NCI-H1417 treated with DMSO at 0.1 percent for 48 hours (cell line): Measurements from ENCODE around the gene CCDC33.

Source experiments
- DNase-seq: peaks from one replicate; lab custom pipeline; 2025; lab: John Stamatoyannopoulos, UW

Gene CCDC33

GRCh38 chr15:74208901-74209559 is 27.1 kb upstream of the CCDC33 start:
- peak; percentile 57 for DNase-seq

GRCh38 chr15:74209560-74209958 is 26.6 kb upstream of the CCDC33 start:
- no peak for DNase-seq

GRCh38 chr15:74209997-74210671 is 26.0 kb upstream of the CCDC33 start:
- DNase-seq, result no peak

DNA sequence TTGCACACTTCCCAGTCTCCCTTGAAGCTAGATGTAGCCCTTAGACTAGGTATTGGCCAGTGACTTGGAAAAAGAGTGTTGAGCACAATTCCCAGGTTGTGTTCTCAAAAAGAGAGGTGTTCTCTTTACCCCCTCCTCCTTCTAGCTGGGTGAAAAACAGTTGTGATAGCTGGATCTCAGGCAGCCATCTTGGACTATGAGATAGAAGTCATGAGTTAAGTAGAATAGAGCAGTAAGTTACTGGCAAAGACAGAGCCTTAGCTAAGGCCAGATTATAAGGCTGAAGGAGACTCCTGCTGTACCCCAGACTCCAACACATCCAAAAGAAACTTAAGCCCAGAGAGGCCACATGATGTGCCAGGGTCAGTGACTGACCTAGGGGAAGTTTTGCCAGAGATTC is 25.4 kb upstream of the CCDC33 start:
- DNase-seq, result no peak

DNA sequence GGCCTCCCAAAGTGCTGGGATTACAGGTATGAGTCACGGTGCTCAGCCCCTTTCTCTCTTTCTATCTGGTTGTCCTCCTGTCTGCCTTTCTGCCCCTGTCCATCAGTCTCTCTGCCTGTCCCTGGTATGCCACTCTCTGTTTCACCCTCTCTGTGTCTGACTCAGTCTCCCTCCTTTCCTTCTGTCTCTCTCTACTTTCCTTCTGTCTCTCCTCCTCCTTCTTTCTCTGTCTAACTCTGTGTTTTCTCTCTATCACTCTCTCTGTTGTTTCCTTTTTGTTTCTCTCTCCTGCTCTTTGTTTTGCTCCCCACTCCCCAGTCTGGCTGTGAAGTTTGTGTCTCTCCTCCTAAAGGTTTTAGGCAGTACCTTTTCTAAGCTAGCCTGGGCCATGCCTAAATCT is 24.5 kb upstream of the CCDC33 start:
- DNase-seq, result no peak

DNA sequence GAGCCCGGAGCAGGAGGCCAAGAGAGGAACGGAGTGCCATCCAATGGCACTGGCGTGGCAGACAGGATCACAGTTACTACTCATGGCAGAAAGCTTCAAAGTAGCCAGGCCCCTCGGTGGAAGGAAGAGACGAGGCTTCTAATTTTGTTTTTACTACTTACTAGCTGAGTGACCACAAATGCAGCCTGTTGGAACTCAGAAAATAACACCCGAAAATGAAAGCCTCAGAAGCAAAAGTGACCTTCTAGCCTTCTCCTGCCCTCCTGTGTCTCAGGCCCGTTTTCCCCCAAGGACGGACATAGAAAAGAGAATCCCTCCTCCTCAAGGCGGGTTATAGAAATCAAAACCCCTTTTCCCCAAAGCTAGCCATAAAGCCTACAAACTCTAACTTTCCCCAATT is 23.6 kb upstream of the CCDC33 start:
- no peak for DNase-seq

- no peak for DNase-seq
Observed at GRCh38 chr15:74213858-74214284, 22.3 kb upstream of the CCDC33 start.

GRCh38 chr15:74214324-74215021 is 21.7 kb upstream of the CCDC33 start:
- DNase-seq, result no peak

GRCh38 chr15:74215958-74216357 is 20.2 kb upstream of the CCDC33 start:
- no peak for DNase-seq

DNA sequence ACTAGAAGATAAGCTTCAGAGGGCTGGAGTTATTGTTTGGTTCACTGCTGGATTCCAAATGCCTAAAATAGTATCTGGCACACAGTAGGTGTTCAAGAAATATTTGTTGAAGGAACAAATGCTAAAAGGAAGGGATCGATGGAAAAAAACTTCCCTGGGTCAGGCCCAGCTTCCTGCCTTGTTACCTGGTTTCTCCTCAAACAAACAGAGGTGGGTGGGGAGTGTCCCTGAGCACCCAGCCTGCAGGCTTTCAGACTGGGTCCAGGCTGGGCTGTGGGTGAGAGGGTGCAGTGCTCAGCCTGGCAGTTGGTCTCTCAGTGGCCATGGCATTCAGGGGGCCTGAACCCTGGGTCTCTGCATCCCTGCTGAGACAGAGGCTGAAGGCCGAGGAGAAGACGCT is 19.2 kb upstream of the CCDC33 start:
- no peak for DNase-seq

DNA sequence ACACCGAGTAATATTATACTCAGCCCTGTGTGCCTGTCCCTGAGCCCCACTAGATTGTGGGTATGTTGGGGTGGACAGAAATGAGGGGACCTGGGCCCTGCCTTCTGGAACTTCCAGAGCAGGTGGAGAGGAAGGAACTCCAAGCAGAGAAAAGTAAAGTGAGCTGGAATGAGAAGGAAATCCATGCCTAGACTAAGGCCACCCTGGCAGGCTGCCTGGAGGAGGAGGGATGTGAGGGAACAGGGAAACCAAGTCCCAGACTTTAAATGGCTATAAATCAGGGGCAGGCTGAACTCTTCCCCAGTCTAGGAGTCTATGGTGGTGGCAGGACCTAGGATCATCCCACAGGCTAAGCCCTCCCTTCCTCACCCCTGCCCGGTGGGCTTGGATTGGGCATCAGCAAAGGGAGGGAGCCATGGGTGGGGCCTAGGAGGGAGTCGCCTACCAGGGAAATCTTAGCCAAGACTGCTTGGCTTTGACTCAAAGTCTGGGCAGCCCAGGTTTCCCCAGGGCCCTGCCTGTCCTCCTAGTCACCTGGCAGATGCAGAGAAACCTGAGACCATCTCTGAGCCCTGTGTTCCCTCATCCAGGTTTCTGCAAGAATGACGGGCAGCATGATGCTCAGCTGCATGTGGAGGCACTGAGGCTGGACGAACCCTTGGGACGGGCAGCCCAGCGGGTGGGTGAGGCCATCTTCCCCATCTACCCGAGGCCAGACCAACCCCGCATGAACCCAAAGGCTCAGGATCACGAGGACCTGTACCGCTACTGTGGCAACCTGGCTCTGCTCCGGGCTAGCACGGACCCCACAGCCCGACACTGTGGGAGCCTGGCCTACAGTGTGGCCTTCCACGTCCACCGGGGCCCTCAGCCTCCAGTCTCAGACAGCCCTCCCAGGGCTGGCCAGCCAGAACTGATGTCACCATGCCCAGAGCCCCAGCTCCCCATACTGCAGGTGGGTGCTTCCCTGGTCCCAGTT is 17.9 kb upstream of the CCDC33 start:
- no peak for DNase-seq

GRCh38 chr15:74220475-74221248 is 15.5 kb upstream of the CCDC33 start:
- no peak for DNase-seq

DNA sequence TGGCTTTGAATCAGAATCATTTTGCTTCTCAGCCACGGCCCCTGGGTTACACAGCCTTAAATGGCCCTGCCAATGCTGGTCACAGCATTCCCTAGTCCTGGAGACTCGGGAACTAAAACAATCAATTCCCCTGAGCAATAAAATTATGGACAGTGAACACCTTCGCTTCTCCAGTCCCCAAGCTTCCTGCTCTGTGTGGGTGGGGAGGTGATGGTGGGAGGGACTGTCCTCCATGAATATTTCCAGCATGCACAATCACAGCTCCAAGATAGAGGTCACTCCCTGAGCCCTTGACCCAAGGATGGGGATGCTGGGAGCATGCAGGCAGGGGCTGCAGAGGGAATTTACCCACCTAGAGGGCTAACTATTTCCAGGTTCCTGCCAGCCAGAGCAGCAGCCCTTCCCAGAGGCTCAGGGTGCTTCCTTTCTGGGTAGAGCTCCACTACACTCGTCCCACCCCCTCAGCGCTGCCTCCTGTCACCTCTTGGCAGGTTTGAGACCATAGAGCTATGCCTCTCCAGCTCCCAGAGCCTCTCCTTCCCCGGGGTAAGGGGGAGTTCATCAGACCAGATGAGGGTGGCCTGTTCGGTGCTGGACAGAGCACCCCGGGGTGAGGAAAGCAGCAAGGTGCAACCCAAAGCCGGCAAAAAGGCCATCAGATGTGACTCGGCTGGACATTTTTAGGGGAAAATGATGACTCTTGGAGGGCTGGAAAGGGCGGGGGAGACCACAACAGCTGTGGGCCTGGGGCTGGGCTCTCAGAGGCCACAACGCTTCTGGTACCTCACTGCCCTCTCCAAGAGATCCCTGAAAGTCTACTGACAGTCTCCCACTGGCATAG is 14.5 kb upstream of the CCDC33 start:
- DNase-seq, result no peak

DNA sequence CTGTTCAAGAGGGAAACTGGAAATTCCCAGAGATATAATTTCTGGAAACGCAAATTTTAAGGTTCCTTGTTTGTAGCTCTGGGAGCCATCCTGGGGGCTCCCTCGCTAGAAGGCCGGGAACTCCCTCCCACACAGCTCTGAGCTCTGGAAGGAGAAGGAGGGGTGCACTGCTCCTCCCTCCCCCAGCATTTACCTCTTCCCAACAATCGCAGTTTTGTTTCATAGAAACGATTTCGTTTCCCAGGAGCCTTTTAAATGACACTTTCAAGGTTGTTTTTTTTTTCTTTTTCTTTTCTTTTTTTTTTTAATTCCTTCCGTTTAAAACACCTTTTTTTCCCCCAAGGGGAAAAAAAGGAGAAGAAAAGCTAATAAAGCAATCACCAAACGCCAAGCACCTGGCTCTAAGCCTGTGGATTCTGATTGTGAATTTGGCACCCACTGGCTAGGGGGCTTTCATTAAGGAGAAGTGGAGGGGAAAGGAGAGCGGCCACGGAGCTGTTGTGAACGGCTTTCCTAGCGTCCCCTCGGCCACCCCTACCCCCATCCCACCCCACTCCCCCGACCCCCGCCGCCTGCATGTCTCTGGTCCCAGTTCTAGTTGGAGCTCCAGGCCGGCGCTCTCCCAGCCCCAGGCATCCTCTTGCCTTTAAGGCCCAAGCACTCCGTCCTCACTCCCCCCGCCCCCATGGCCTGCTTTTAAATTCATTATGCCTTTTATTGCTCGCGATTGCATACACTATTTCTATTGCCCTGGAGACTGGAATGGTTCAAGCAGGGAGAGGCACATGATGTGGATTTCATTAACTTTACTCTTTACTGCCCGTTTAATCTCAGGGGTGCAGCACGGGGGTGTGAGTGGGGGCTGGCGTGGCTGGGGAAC is 13.6 kb upstream of the CCDC33 start:
- DNase-seq, result no peak

- no peak for DNase-seq
Observed at GRCh38 chr15:74225928-74226327, 10.2 kb upstream of the CCDC33 start.

GRCh38 chr15:74226761-74227540 is 9.2 kb upstream of the CCDC33 start:
- no peak for DNase-seq

GRCh38 chr15:74227968-74228722 is 8.0 kb upstream of the CCDC33 start:
- DNase-seq, result no peak

DNA sequence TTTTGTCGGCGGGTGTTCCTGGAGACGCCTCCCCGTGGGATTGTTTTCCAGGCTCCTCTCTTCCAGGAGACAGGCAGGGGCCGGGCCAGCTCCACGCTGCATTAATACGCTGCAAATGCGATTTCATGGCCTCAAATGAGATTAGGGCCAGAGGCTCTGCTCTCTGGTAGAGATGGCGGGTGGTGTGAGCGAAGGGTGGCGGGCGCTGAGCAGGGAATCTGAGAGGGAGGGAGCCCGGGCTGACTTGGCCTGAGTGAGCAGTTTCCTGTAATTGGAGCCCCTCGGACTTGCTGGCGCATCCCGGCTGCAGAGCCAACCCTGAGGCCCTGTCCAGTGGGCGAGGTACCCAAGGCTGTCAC is 7.4 kb upstream of the CCDC33 start:
- DNase-seq, result no peak
